HG03521 (cell line): Measurements from ENCODE around the gene PLXNB1.

Source experiments
- ATAC-seq: cut with Tn5 transposase; IDR thresholded peaks from one replicate; pipeline ENCODE4 v1.9.1; 2021; ENCODE audit warnings: mild to moderate bottlenecking, moderate library complexity; ENCODE audit not compliant: unreplicated experiment

PLXNB1 gene

GRCh38 chr3:48435774-48436476 lies 6.0 kb upstream of the PLXNB1 start:
- ATAC-seq, result no peak

DNA sequence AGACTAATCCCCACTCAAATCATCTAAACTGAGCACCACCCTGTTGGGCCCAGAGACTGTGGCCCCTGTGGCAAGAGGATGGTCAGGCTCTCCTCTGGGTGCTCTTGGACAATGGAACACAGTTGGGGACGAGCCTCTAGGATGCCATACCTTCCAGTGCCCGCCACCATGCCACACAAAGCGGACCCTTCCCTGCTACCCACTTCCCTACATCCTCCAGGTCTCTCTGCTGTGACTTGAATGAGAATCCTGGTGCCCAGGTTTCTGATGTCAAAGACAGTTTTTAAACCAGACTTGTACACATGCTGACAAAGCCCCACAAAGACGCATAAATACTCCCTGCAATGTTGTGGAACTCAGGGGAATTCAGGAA lies 5.3 kb upstream of the PLXNB1 start:
- no peak for ATAC-seq

GRCh38 chr3:48434591-48435222 lies 4.8 kb upstream of the PLXNB1 start:
- ATAC-seq, result no peak

DNA sequence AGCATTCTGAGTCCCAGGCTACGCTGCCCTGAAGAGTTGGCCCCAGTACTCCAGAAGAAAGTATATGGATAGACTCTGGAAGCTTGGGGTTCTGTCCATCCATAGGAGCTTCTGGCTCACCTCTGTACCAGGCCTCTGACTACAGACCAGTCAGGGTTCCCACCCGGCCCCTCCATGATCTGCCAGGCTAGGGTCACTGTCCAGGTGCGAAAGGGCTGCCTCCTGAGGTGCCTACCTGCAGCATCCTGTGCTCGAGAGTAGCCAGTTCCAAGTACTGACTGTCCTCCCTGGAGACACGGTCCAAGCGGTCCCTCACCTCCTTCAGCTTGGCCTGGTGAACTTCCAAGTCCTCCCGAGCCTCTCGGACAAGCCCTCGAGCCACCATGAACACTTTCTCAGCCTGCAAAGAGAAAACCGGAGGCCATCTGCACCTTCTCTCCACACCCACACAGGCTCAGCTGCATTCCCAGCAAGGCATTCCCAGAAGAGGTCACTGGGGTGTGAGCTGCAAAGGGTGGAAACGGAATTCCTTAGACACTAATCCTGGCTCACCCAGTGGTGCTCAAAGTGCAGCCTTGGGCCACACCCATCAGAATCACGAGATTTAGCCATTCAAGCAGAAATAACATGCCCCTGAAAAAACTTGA lies 3.7 kb upstream of the PLXNB1 start:
- no peak for ATAC-seq

GRCh38 chr3:48432411-48433371 lies 2.8 kb upstream of the PLXNB1 start:
- no peak for ATAC-seq

- no peak for ATAC-seq
These were observed 1.5 kb upstream of the PLXNB1 start for GRCh38 chr3:48431224-48432029.

DNA sequence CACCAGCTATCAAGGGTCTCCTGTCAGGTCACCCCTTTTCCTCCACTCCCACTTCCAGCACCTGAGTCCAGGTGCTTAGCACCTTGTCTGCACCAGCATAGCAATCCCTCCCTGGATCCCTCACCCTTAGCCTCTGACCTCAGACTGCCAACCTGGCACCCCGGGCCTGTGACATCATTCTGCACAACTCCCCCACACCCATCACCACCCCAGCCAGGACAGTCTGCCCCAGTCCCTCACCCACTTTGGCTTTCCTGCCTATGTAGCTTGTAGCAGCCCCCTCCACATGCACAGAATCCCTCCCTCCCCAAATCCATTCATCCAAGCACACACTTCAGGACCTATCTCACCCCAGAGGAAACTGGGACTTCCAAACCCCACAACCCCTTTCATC lies 819 bp upstream of the PLXNB1 start:
- ATAC-seq, result no peak

- no peak for ATAC-seq
These were observed 448 bp downstream of the PLXNB1 start for GRCh38 chr3:48429317-48429959.

GRCh38 chr3:48428572-48429316 lies 1.1 kb downstream of the PLXNB1 start:
- ATAC-seq, result no peak

- ATAC-seq, result no peak
These were observed 1.8 kb downstream of the PLXNB1 start for GRCh38 chr3:48428088-48428571.

GRCh38 chr3:48427630-48427962 lies 2.3 kb downstream of the PLXNB1 start:
- ATAC-seq, result no peak

GRCh38 chr3:48426944-48427629 lies 2.8 kb downstream of the PLXNB1 start:
- ATAC-seq, result no peak

DNA sequence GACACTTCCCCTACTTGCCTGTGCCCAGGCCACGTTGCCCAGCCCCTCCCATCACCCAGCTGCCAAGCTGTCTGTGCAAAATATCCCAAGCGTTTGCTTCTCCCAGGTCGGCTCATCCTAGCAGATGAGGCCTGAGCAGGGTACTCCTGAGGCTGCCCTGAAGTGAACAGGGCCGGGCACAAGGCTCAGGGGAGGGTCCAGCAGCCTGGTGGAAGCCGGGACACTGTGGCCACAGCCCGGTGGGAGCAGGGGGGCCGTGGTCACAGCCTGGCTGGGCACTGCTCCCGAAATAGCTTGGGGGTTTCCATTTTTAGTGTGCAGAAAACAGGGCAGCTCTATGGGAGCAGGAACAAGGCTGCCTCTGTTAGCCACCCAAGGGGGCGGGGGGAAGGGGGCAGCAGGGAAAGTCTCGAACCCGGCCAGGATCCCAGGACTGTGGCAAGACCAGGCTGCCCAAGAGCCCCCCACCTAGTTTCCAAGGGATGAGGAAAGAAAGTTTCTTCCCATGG lies 3.4 kb downstream of the PLXNB1 start:
- no peak for ATAC-seq

DNA sequence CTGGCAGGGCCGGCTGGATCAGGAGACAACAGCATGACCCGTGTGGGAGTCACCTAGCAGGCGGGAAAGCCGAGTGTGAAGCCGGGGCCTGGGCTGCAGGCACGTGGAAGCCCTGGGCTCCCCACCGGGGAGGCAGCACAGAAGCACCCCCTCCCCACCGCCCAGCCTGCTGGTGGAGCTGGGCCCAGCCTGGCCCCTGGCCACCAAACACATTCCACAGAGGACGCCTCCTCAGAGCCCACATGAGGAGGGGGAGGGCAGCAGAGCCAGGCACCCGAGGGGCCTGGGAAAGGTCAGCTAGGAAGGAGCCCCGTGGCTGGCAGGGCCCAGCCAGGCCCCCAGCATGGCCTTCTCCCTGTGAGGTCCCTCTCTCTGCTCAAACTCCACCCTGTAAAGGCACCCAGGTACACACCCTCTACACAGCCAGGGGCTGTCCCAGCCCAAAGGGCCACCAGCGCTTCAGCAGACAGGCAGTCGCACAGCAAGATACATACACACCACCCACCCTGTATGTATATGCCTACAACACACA lies 4.5 kb downstream of the PLXNB1 start:
- no peak for ATAC-seq

DNA sequence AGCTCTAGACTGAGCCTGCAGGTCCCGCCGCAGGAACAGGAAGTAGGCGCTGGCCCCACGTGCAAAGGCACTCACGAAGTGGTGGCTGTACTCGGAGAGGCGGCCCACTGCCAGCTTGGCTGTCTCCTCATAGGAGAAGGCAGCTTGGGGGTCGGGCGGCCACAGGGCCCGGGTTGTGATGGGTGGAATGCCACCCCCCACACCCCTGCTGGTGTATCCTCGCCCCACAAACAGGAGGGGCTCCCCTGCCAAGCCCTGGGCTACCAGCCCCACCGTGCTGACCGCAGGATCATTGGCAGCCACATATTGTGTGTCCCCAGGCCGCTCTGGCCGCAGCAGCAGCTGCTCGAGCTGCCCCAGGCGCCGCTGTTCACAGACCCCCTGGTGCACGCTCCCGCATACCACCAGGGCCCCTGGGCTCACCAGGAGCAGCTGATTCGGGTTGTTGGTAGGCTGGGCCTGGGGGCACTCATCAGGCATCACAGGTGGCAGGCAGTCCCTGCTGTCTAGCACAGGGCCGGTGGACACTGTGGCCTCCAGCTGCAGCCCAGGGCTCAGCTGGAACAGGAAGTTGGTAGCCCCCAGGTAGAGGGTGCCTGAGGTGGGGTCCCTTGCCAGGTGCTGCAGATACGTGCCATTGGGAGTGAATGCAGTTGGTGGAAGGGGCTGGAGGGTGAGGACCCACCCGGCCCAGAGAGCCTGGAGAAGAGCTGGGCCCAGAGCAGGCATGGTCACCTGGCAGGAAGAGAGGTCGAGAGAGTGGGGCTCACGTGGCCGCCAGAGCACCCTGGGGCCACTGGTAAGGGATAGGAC lies 5.8 kb downstream of the PLXNB1 start:
- no peak for ATAC-seq

GRCh38 chr3:48423241-48423882 lies 6.5 kb downstream of the PLXNB1 start:
- no peak for ATAC-seq

GRCh38 chr3:48422681-48423080 lies 7.2 kb downstream of the PLXNB1 start:
- ATAC-seq, result no peak
